SHP77 treated with DMSO at 0.1 percent for 48 hours (cell line): ENCODE measurements around the gene RGCC.

Source experiments
- DNase-seq: peaks from one replicate; lab custom pipeline; 2025; lab: John Stamatoyannopoulos, UW

The RGCC gene

GRCh38 chr13:41453620-41454019 lies 3.7 kb upstream of the RGCC start:
- no peak for DNase-seq

- DNase-seq, result no peak
Measured at GRCh38 chr13:41454170-41454569, 3.2 kb upstream of the RGCC start.

- DNase-seq, result no peak
Measured at GRCh38 chr13:41455725-41456419, 1.5 kb upstream of the RGCC start.

- no peak for DNase-seq
Measured at GRCh38 chr13:41457589-41458186, 338 bp downstream of the RGCC start.

- DNase-seq, result no peak
Measured at GRCh38 chr13:41458187-41458760, 924 bp downstream of the RGCC start.

GRCh38 chr13:41458761-41459431 lies 1.5 kb downstream of the RGCC start:
- DNase-seq, result no peak

GRCh38 chr13:41459432-41460073 lies 2.2 kb downstream of the RGCC start:
- DNase-seq, result no peak

- no peak for DNase-seq
Measured at GRCh38 chr13:41460074-41460465, 2.7 kb downstream of the RGCC start.

GRCh38 chr13:41460930-41461329 lies 3.6 kb downstream of the RGCC start:
- no peak for DNase-seq

- no peak for DNase-seq
Measured at GRCh38 chr13:41461527-41462139, 4.3 kb downstream of the RGCC start.

- DNase-seq, result no peak
Measured at GRCh38 chr13:41462427-41462826, 5.1 kb downstream of the RGCC start.

- DNase-seq, result no peak
Measured at GRCh38 chr13:41463838-41464602, 6.7 kb downstream of the RGCC start.

- DNase-seq, result no peak
Measured at GRCh38 chr13:41465241-41465847, 8.0 kb downstream of the RGCC start.

GRCh38 chr13:41465898-41466320 lies 8.6 kb downstream of the RGCC start:
- DNase-seq, result no peak

- DNase-seq, result no peak
Measured at GRCh38 chr13:41467425-41467945, 10.1 kb downstream of the RGCC start.

- no peak for DNase-seq
Measured at GRCh38 chr13:41468631-41469030, 11.3 kb downstream of the RGCC start.

GRCh38 chr13:41470196-41470595 lies 12.8 kb downstream of the RGCC start:
- DNase-seq, result no peak

- DNase-seq, result no peak
Measured at GRCh38 chr13:41471785-41472184, 14.4 kb downstream of the RGCC start.

- DNase-seq, result no peak
Measured at GRCh38 chr13:41487222-41487621, 29.9 kb downstream of the RGCC start.

- no peak for DNase-seq
Measured at GRCh38 chr13:41488124-41488523, 30.8 kb downstream of the RGCC start.
